ELR (cell line): ENCODE results near the gene SATB1.
"Not testable (repeated sequence)": the region's sequence is repeated elsewhere in the genome, so short reads cannot be mapped to it uniquely, and the experiment has no call there.

Experiments
- DNase-seq: peaks from one replicate; pipeline ENCODE4 v3.0.0-alpha.2; 2015; ENCODE audit warnings: low read depth

The SATB1 gene

DNA sequence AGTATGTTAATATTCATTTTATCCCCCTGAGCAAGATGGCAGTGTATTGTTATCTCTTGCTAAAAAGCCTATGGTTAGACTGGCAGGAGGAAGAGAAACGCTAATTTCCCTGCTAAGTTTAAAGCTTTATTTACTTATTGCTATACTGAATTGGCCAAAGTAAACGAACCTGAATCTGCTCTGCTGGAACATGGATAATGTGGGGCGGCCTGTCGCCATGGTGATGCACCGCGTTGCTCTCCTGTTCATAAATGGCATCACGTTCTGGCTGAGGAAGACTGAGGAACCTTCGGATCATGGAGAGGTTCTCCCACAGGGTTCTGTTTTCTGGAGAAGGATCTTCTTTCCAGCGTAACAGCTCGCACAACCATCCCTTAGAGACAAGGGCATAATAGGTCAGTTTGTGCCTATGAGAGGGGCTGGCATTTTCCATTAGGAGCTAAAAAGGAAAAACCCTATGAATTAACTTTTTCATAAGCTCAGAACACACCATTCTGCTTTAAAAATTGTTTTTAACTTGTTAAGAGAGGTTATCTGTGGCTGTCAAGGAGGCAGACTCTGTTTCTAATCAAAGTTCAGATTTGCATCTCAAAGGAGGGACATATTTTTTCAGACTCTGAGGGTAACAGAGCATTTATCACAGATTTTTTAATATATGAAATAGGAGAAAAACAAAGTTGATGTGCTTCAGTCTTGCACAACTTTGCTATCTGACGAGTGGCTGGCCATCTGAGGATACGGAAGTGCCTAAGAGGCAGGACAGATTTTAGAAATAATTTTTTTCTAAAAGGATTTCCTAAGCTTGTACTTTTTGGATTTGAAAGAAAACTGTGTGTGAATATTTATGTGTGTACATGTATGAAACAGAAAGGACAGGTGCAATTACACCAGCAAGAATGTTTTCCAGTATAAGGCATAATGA is 73.1 kb downstream of the SATB1 start:
- no peak for DNase-seq

DNA sequence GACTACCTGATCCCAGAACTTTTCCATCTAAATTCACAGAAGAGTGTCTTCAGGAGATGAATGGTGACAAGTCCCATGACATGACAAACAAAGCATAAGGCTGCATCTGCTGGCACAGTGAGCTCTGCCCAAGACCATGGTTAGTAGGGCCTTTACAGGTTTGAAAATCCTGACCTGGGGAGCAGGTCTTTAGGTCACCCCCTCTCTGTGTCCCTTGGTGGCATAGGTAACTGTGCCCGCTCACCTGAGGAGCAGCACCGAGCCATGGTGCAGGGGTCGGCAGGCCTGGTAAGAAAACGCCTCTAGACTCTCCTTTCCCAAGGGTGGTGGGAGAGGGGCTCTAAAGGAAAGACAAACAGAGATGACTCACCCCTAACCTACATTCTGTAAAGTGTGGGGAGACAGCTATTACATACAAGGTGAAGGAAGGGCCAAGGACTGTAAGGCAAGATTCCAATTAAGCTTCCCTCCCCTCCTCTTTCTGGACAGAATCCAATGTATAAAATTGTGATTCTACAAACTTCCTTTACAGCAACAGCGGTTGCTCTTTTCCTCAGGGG is 74.0 kb downstream of the SATB1 start:
- no peak for DNase-seq

DNA sequence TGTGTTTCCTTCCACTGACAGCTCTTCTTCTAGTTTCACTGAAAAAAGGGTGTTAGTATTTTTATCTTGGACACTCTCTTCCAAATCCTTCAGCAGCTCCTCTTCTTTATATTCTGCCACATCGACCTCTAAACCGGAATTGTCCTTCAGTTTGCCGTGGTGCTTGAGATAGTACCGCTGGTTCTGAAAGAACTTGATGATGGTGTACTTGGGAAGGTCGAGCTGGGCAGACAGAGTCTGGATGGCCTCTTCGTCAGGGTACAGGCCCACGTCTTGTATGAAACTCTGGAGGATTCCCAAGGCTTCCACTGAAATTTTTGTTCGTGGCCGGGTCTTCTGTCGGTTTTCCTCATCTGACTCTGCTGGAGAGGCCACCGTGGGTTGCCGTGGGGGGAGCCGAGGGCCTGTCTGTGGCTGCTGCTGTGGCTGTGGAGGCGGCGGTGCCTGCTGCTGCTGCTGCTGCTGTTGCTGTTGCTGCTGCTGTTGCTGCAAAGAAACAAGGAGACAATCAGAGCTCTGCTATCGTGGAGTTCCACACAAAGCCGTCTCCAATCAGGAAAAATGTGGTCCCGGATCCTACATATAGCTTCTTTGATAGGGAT is 75.8 kb downstream of the SATB1 start:
- no peak for DNase-seq

DNA sequence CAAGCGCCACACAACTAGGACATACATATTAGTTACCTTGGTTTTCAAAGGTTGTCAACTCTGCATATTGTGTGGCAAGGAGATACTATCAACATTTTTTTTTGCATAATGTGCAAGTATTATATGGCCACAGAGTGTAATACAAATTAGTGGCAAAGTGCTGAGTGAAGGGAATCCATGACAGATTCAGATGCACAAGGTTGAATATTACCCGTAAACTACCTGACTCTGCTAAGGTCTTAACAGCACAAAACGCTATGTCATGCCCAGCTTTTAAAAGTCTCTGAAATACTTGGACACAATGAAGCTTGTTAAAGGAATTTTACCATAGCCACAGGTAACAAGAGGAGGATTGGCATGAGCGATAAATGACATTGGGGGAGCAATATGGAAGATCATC is 79.0 kb downstream of the SATB1 start:
- no peak for DNase-seq

DNA sequence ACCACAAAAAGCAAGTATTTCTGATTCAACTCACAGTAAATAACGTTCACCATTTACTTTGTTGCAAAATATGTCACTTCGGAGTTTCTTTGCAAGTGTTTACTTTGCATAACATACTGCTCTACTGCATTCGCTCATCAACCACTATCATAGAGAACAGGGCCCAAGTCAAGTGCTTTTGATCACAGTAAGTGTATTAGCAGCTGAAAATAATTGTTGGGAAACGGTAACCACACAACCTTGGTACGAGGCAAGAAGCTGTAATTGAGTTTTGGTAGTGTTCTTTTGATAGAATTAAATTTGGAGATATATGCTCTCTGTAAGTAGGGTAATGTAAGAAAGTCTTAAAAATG is 80.1 kb downstream of the SATB1 start:
- no peak for DNase-seq

DNA sequence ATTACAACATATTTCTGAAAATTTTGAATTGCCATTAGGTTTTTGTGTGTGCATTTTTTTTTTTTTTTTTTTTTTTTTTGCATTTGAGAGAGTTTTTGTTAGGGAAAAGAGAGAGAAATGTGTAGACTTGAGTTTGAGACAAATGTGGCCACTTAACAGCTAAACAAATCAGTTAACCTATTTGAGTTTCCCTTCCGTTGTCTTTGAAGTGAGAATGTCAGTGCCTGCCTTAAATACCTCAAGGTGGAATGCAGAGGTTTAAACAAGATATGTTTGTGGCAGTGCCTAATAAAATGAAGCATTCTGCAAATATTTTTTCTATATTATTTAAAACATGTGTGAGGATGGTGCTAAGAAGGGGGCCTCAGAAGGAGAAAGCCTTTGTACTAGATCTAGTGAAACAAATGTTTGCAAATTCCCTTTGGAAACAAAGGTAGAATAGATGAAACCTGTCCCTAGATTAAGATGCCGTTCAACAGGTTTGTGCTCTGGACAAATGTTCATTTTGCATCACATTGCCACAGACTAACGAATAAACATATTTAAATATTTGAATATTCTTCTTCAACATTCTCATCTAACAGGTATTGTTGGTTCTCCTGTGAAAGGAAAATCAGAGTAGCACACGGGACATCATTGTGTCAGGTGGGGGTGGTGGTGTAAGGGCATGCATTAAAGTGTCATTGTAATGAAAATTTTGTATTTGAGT is 80.7 kb downstream of the SATB1 start:
- DNase-seq: no peak

DNA sequence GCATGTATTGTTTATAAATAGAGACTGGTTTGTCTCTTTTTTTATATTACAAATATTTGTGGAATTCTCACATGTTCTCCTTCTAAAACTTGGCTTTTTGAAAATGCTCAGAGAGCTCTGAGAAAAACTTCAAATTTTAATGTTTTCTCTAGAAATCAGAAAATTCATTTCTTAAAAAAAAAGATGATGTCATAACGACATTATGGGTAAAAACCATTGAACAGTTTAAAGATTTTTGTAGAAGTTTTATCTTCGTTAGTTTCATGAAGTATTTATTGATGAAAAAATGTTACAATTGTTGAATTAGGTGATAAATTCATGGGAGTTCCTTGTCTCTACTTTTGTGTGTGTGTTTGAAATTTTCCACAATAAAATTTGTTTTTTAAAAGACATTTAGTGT is 81.3 kb downstream of the SATB1 start:
- DNase-seq: no peak

DNA sequence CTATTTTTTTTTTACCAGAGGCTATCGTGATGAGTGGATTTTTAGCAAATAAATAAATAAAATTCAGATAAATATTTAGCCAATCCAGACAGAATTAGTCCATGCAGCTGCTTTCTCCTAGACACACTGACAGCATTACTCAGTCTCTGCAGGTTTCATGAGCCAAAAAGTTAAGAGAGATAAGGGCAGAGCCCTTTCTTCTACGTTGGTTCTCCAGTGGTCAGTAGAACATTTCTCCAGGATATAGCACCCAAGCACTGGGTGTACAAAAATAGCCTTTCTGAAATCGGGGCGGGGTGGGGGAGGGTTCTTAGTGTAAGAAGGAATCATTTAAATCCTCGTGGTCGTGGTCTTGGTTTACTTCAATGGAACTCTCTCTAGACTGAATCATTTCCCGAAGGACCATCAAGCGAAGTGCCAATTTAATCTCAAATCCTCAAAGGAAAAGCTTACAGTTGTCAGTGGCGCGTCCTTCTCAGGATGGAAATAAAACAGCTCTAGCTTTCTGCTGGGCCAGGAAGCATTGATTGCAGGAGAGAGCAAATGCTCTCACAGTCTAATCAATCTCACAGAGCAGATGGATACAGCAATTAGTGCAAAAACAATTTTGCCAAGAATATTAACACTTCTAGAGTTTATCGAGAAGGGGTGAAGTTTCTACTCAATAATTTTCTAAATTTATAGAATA is 86.2 kb downstream of the SATB1 start:
- no peak for DNase-seq

DNA sequence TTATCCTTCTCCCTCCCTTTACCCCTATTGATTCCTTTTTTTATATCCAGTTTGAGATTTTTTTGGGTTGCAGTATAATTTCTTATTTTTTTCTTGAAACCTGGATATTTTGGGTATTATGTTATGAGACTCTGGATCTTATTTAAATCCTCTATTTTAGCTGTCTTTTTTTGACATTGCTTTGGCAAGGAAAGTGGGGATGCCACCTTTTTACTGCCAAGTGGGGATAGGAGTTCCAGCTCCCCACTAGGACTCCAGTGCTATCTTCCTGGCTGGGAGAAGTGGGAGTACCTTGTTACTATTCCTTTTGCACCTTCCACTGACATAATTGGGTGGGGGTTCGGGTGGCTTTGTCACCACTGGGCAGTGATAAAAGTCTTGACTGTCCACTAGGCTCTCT is 87.9 kb downstream of the SATB1 start:
- DNase-seq: no peak

DNA sequence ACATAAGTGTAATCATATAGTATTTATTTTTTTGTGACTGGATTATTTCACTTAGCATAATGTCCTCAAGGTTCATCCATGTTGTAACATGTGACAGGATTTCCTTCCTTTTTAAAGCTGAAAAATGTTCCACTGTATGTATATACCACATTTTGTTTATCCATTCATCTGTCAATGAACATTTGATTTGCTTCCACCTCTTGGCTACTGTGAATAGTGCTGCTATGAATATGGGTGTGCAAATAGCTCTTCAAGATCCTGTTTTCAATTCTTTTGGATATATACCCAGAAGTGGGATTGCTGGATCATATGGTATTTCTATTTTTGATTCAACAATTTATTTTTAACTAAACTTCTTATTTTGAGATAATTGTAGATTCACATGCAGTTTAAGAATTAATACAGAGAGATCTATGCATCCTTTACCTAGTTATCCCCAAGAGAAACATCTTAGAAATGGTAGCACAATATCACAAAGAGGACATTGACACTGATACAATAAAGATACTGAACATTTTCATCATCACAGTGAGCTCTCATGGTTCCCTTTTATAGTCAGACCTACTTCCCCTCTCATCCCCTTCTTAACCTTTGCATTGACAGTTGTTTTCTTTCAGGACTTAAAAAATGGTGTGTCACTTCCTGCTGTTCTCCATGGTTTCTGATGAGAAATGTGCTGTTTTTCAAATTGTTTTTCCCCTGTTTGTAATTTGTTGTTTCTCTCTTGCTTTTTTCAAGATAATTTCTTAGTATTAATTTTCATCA is 90.1 kb downstream of the SATB1 start:
- peak; percentile 39 for DNase-seq

DNA sequence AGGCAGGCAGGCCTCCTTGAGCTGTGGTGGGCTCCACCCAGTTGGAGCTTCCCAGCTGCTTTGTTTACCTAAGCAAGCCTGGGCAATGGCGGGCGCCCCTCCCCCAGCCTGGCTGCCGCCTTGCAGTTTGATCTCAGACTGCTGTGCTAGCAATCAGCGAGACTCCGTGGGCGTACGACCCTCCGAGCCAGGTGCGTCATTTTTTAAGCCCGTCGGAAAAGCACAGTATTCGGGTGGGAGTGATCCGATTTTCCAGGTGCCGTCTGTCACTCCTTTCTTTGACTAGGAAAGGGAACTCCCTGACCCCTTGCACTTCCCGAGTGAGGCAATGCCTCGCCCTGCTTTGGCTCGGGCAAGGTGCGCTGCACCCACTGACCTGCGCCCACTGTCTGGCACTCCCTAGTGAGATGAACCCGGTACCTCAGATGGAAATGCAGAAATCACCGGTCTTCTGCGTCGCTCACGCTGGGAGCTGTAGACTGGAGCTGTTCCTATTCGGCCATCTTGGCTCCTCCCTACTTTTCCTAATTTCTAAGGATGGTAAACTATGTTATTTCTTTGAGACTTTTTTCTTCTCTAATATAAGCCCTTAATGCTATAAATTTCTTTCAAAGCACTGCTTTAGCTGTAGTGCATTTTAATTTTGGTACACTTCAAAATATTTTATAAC is 94.2 kb downstream of the SATB1 start:
- not testable (repeated sequence) for DNase-seq

DNA sequence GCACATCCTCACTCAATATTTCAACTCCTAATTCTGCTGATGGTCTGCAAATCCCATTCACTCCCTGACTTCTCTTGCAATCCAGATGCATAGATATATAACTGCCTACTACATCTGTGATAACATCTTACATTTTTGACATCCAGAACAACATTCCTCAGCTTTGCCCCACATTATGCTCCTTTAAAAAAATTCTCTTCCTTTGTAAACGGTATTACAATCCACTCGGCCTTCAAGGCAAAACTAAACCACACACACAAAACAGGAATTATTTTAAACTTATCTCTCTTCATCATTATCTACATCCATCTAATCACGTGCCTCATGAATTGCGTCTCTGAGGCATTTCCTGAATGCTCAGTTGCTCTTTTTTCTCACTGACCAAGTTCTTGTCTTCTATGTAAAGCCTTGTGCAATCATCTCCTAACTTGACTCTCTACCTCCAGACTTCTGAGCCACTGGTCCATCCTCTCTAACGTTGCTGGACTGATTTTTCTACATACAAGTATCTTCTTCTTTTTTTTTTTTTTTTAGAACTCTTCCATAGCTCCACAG is 117.0 kb downstream of the SATB1 start:
- no peak for DNase-seq

DNA sequence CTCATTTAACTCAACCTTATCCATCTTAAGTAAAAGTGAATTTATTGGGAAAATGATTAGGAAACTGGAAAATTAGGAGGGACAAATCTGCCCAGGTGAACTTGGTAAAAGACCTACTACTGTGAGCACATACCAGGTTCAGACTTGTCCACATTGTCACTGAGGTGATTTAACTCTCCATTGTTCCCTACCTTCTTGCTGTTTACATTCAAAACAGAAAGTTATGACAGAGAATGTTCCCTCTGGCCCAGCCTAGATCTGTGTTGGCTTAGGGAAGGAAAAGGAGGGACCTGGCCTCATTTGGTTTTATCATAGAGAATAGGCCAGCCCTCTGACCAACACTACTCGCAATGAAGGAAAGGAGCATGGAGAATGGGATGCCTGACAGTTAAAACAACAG is 117.6 kb downstream of the SATB1 start:
- no peak for DNase-seq

DNA sequence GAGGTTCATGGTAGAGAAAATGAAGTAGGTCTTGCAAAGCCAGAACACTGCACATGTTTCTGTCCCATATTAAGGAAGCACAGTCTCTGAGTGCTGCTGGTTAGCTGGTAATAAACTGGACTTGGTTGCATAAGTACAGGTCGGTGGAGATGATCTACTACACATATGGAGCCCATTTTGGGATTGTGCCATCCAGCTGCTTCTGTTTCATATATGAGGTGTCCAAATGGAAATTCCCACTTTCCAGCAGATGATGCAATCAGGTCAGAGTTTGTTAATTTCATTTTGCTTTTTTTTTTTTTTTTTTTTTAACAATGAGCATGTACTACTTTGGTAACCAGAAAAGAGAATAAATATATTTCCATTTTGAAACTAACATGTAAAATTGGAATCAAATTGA is 122.6 kb downstream of the SATB1 start:
- peak; percentile 24 for DNase-seq

DNA sequence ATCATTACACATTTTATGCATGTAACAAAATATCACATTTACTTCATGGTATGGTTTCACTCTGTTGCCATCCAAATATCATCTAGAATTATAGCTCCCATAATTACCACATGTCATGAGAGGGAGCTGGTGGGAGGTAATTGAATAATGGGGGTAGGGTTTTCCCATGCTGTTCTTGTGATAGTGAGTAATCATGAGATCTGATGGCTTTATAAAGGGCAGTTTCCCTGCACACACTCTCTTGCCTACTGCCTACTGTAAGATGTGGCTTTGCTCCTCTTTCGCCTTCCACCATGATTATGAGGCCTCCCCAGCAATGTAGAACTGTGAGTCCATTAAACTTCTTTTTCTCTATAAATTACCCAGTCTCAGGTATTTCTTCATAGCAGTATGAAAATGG is 123.4 kb downstream of the SATB1 start:
- no peak for DNase-seq

DNA sequence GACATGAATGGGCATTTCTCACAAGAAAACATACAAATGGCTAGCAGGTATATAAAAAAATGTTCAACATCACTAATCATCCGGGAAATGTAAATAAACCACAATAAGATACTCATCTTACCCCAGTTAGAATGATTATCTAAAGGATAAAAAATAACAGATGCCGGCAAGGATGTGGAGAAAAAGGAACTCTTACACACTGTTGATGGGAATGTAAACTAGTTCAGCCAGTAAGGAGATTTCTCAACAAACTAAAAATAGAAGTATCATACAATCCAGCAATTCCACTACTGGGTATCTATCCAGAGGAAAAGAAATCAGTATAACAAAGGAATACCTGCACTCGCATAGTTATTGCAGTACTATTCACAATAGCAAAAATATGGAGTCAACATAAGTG is 124.2 kb downstream of the SATB1 start:
- no peak for DNase-seq

DNA sequence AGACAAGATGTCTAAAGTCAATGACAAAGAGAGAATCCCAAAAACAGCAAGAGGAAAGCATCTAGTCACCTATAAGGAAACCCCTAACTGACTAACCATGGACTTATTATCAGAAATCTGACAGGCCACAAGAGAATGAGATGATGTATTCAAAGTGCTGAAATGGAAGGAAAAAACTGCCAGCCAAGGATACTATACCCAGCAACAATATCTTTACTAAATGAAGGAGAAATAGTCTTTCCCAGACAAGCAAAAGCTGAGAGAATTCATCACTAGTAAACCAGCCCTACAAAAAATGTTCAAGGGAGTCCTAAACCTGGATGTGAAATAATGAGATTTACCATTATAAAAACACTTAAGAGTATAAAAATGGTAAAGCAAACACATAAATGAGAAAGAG is 128.0 kb downstream of the SATB1 start:
- DNase-seq: no peak
